ENCODE results near the gene MLPH. TPM values are rescaled to one million over a fixed set of nuclear protein-coding genes. Genes with fewer than 3 reads are reported as not detected.

Gene MLPH
- total RNA-seq, 1 donor from 2014 or later, result 14.8 TPM

GRCh38 chr2:237490009-237490711 lies 3.1 kb downstream of the MLPH start:
- TF ChIP-seq CTCF (conservative IDR thresholded peaks at IDR 0.05), result no peak
- Mint-ChIP-seq H3K4me3 (peak overlapping the region; percentile 66), H3K27me3 (peaks cover 50% of the 10 kb centered on the region), H3K27ac (peak overlapping the region; percentile 99), H3K9me3 (peaks cover 10% of the 10 kb centered on the region), H3K4me1 (ENCODE audit: unreplicated experiment) (peaks cover 10% of the 10 kb centered on the region), H3K36me3 (peaks cover 3% of the 10 kb centered on the region)
- DNase-seq (ENCODE audit: extremely low spot score, unreplicated experiment), result no peak

- Mint-ChIP-seq H3K27me3 (peaks cover 45% of the 10 kb centered on the region), H3K36me3 (peaks cover 4% of the 10 kb centered on the region), H3K27ac (peak overlapping the region; percentile 99), H3K4me3 (peak overlapping the region; percentile 66), H3K9me3 (peaks cover 10% of the 10 kb centered on the region), H3K4me1 (ENCODE audit: unreplicated experiment) (peaks cover 6% of the 10 kb centered on the region)
- no peak for DNase-seq (ENCODE audit: extremely low spot score, unreplicated experiment)
- no peak for TF ChIP-seq CTCF (conservative IDR thresholded peaks at IDR 0.05)
Observed at GRCh38 chr2:237490795-237491194, 3.7 kb downstream of the MLPH start.

- Mint-ChIP-seq H3K27me3 (peaks cover 39% of the 10 kb centered on the region), H3K4me3 (no peak overlapping the region), H3K36me3 (peaks cover 8% of the 10 kb centered on the region), H3K27ac (no peak overlapping the region), H3K9me3 (peaks cover 10% of the 10 kb centered on the region), H3K4me1 (ENCODE audit: unreplicated experiment) (peaks cover 7% of the 10 kb centered on the region)
- no peak for TF ChIP-seq CTCF (conservative IDR thresholded peaks at IDR 0.05)
- no peak for DNase-seq (ENCODE audit: extremely low spot score, unreplicated experiment)
Observed at GRCh38 chr2:237491515-237492118, 4.6 kb downstream of the MLPH start.

- Mint-ChIP-seq H3K4me3 (no peak overlapping the region), H3K9me3 (peaks cover 10% of the 10 kb centered on the region), H3K36me3 (peaks cover 11% of the 10 kb centered on the region), H3K27ac (no peak overlapping the region), H3K27me3 (peaks cover 36% of the 10 kb centered on the region), H3K4me1 (ENCODE audit: unreplicated experiment) (peaks cover 10% of the 10 kb centered on the region)
- no peak for DNase-seq (ENCODE audit: extremely low spot score, unreplicated experiment)
- TF ChIP-seq CTCF (conservative IDR thresholded peaks at IDR 0.05), result no peak
Observed at GRCh38 chr2:237492137-237492890, 5.3 kb downstream of the MLPH start.

GRCh38 chr2:237494066-237494465 lies 7.0 kb downstream of the MLPH start:
- Mint-ChIP-seq H3K4me1 (ENCODE audit: unreplicated experiment) (peaks cover 16% of the 10 kb centered on the region), H3K36me3 (peaks cover 11% of the 10 kb centered on the region), H3K9me3 (peaks cover 10% of the 10 kb centered on the region), H3K27me3 (peaks cover 26% of the 10 kb centered on the region), H3K4me3 (no peak overlapping the region), H3K27ac (peak overlapping the region; percentile 37)
- DNase-seq (ENCODE audit: extremely low spot score, unreplicated experiment), result no peak
- TF ChIP-seq CTCF (conservative IDR thresholded peaks at IDR 0.05), result no peak
